Chondrocyte (in vitro differentiated cells): ENCODE measurements around the gene SNF8. TPM values are rescaled to one million over a fixed set of nuclear protein-coding genes. Genes with fewer than 3 reads are reported as not detected.

Source experiments
- DNase-seq: peaks from one replicate; pipeline ENCODE4 v3.0.0; 2021; ENCODE audit warnings: mixed read lengths, low spot score
- H3K27ac Mint-ChIP-seq: one replicate; pipeline ENCODE4 v1.8.0; 2021; ENCODE audit warnings: mild to moderate bottlenecking, moderate library complexity, mixed read lengths; ENCODE audit not compliant: unreplicated experiment
- H3K27me3 Mint-ChIP-seq: 2 replicates; pipeline ENCODE4 v1.8.0; 2021; ENCODE audit warnings: low read depth, mixed read lengths
- H3K36me3 Mint-ChIP-seq: 2 replicates; pipeline ENCODE4 v1.8.0; 2021; ENCODE audit warnings: low read depth, mixed read lengths
- H3K4me1 Mint-ChIP-seq: 2 replicates; pipeline ENCODE4 v1.8.0; 2021; ENCODE audit warnings: low read depth, mild to moderate bottlenecking, mixed read lengths
- H3K4me3 Mint-ChIP-seq: one replicate; pipeline ENCODE4 v1.8.0; 2021; ENCODE audit warnings: mild to moderate bottlenecking, moderate library complexity, mixed read lengths; ENCODE audit not compliant: unreplicated experiment
- H3K9me3 Mint-ChIP-seq: 2 replicates; pipeline ENCODE4 v1.8.0; 2021; ENCODE audit warnings: low read depth, mixed read lengths
- CTCF ChIP-seq: fragments of 200-600 bp; sonication (generic); IDR thresholded peaks from 2 replicates; pipeline ENCODE4 v1.5.0; 2021; ENCODE audit warnings: antibody characterized with exemption, mild to moderate bottlenecking, moderate library complexity
- total RNA-seq: library from RNA; stranded (reverse); gene quantifications from 3 replicates; pipeline ENCODE4 v1.2.1, GENCODE V29; 2021

Gene SNF8
- total RNA-seq, 1 donor from 2014 or later, result 126 TPM

GRCh38 chr17:48928876-48929811 lies 15.5 kb downstream of the SNF8 start:
- no peak for TF ChIP-seq CTCF
- Mint-ChIP-seq H3K27me3 (no peaks in the 10 kb centered on the region), H3K27ac (peak overlapping the region; percentile 79), H3K4me1 (peaks cover 24% of the 10 kb centered on the region), H3K36me3 (peaks cover 41% of the 10 kb centered on the region), H3K4me3 (no peak overlapping the region), H3K9me3 (no peaks in the 10 kb centered on the region)
- DNase-seq, result no peak

- Mint-ChIP-seq H3K27ac (peak overlapping the region; percentile 65), H3K4me3 (no peak overlapping the region), H3K9me3 (no peaks in the 10 kb centered on the region), H3K36me3 (peaks cover 37% of the 10 kb centered on the region), H3K4me1 (peaks cover 24% of the 10 kb centered on the region), H3K27me3 (no peaks in the 10 kb centered on the region)
- TF ChIP-seq CTCF, result no peak
- no peak for DNase-seq
Measured at GRCh38 chr17:48927978-48928745, 16.5 kb downstream of the SNF8 start.

GRCh38 chr17:48925991-48926342 lies 18.7 kb downstream of the SNF8 start:
- Mint-ChIP-seq H3K4me3 (no peak overlapping the region), H3K4me1 (peaks cover 24% of the 10 kb centered on the region), H3K27me3 (no peaks in the 10 kb centered on the region), H3K36me3 (peaks cover 41% of the 10 kb centered on the region), H3K27ac (peak overlapping the region; percentile 27), H3K9me3 (no peaks in the 10 kb centered on the region)
- DNase-seq, result no peak
- TF ChIP-seq CTCF, result no peak

- Mint-ChIP-seq H3K9me3 (no peaks in the 10 kb centered on the region), H3K27me3 (no peaks in the 10 kb centered on the region), H3K4me3 (no peak overlapping the region), H3K27ac (peak overlapping the region; percentile 51), H3K4me1 (peaks cover 23% of the 10 kb centered on the region), H3K36me3 (peaks cover 43% of the 10 kb centered on the region)
- DNase-seq, result no peak
- no peak for TF ChIP-seq CTCF
Measured at GRCh38 chr17:48925251-48925990, 19.2 kb downstream of the SNF8 start.
